Astrocyte of the hippocampus (primary cell): Measurements from ENCODE around the gene RBM47.
"Not testable (repeated sequence)": the region's sequence is repeated elsewhere in the genome, so short reads cannot be mapped to it uniquely, and the experiment has no call there.

Experiments used
- DNase-seq: peaks from one replicate; pipeline ENCODE4 v3.0.0; 2011; ENCODE audit warnings: low read depth, low spot score

Gene RBM47

DNA sequence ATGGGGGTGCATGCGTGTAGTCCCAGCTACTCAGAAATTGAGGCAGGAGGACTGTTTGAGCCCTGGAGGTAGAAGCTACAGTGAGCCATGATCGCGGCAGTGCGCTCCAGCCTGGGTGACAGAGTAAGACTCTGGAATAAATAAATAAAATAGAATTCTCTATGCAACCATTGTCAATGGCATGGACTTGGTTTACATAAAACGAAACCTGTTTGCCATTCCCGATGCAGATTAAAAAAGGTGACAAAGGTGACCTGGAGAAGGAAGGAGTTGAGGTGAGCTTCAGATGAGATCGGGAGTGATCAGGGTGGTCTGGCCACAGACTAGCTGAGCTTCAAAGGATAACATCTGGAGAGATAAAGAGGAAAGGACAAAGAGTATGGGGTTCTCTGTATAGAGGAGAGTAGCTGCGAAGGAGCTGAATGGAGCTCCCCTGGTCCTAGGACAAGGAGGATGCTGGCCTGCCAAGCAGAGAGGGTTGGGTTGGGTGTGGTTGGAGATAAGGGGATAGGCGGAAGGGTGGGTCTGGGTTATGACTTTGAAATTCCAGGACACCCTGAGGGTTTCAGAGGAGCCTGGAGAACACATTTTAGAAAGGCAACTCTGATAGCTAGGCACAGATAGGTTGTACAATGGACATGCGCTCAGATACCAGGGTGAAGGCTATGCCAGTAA, 98.6 kb downstream of the RBM47 start:
- no peak for DNase-seq

DNA sequence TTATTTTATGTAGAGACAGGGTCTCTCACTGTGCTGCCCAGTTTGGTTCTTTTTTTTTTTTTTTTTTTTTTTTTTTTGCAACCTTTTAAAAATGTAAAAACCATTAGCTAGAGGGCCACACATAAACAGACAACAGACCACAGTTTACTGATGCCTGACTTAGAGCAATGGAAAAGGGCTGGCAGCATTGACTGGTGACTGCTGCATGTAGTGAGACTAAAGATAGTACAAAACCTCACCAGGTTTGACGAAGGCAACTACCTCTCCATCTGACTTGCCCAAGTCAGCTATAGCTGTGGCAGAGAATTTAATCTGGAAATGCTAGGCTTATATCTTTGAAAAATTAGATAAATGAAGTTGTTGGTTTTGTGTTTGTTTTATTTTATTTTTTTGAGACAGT, 102.9 kb downstream of the RBM47 start:
- DNase-seq, result peak; percentile 11

DNA sequence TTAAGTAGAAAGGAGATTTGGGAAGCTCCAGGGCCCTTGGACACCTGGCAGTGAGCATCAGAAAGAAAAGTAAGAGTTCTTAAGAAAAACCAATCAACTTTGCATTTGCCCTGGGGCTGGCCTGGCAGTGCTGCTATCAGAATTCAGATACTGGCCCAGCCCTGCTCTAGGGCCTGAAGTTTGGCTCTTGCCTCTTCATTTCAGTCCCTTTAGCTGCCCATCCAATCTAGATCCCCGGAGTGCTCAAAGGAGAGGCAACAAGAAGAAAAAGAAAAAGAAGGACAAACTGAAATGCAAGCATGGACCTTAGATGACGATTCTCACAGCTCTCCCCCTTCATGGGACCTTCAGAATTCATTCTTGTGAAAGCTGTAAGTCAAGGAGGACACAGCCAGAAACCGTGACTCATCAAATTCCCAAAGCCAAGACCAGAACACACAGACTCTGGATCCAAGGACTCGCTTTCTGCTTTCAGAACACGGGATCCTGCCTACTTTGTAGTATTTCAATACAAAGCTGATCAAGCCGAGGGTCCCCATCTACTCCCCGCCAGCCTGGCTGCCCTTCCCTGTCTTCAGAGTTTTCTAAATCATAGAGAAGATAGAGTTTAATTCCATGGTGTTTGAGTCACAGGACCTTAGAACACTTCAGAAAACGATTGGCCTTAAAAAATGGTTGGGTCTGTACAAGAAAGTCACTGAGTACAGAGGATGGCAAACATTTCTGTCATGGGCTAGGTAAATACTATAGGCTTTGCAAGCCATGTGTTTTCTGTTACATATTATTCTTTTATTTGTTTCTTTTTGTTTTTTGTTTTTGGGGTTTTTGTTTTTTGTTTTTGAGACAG, 103.7 kb downstream of the RBM47 start:
- peak; percentile 91 for DNase-seq

DNA sequence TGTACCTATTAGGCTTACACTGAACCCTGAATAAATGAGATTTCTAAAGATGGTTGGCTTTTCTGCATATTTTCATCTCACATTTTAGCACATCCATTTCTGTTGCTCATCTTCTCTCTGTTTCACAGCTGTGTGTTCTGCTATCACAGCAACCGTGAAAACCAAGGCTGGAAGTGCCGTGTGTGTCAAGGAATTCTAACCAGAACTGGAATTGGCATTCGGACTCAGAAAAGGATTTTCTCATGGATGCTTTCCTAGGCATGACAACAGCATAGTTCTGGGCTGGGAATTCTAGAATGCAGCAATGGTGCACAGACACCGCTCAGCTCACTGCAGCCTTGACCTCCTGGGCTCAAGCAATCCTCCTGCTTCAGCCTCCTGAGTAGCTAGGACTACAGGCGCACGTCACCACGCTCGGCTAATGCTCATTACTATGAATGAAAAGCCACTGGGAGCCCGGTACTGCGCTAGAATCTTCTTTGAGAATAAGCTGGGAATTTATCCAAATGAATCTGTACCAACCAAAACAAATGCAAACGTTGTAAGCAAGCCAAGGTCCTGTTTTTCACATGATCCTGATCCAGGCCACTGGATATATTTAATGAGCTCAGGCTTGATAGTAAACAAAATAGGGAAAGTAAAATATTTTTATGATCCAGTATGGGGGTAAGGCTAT, 105.2 kb downstream of the RBM47 start:
- peak; percentile 60 for DNase-seq

DNA sequence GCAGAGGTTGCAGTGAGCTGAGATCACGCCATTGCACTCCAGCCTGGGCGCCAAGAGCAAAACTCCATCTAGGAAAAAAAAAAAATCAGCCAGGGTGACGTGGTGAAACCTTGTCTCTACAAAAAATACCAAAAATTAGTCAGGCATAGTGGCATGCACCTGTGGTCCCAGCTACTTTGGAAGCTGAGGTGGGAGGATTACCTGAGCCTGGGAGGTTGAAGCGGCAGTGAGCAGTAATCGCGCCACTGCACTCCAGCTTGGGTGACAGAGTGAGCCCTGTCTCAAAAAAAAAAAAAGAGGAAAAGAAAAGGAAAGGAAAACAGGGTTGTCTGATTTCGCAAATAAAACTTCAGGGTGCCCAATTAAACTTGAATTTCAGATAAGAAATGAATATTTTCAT, 106.1 kb downstream of the RBM47 start:
- no peak for DNase-seq

DNA sequence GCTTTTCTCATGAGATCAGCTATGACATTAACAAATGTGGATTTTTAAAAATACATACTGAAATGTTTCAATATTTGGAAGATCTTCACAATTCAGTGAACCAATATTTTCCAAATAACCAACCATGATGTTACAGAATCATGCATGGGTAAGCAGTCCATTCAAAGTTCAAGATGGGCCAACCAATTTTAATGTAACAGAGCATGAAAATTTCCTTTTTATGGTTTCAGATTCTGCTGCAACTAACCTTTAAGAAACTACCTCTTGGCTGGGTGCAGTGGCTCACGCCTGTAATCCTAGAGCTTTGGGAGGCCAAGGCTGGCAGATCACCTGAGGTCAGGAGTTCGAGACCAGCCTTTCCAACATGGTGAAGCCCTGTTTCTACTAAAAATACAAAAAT, 107.7 kb downstream of the RBM47 start:
- DNase-seq, result no peak

DNA sequence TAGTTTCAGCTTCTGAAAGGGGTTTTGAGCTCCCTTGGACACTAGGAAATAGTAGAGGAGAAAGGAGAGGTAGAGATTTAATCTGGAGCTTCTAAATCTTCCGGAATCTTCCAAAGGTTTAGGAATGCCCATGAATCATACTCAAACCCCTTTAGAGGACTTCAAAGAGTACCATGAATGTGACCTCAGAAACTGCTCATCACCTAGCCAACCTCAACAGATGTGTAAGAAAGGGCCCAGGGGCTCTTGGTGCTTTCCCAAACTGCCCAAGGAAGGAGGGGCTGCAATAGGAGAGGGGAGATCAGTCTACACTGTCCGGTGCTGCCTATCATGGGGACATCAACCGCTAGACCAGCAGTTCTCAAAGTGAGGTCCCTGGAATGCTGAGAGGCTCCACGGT, 109.1 kb downstream of the RBM47 start:
- no peak for DNase-seq

DNA sequence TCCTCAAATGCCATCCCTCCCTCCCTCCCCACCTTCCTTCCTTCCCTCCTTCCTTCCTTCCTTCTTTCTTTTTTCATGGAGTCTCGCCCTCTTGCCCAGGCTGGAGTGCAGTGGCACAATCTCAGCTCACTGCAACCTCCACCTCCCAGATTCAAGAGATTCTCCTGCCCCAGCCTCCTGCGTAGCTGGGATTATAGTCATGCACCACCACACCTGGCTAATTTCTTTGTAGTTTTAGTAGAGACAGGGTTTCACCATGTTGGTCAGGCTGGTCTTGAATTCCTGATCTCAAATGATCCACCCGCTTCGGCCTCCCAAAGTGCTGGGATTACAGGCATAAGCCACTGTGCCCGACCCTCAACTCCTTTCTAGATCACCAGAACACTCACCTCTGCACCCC, 112.6 kb downstream of the RBM47 start:
- DNase-seq, result not testable (repeated sequence)

DNA sequence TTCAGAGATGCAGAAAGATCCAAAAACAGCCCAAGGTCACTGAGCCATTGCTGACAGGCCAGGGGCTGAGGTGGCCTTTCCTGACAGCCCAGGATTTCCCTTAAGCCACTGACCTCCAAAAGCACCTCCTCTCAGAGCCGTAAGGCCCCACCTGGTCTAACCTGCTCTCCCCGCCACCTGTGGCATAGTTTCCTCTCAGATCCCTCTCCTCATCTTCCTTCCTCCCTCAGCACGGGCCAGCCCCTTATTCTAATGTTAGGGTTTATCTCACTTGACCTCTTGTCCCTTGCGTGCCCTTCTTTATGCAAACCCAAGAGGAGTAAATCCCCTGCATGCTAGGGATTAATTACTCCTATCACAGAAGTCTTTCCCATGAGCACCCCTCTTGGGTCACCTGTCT, 113.0 kb downstream of the RBM47 start:
- no peak for DNase-seq

DNA sequence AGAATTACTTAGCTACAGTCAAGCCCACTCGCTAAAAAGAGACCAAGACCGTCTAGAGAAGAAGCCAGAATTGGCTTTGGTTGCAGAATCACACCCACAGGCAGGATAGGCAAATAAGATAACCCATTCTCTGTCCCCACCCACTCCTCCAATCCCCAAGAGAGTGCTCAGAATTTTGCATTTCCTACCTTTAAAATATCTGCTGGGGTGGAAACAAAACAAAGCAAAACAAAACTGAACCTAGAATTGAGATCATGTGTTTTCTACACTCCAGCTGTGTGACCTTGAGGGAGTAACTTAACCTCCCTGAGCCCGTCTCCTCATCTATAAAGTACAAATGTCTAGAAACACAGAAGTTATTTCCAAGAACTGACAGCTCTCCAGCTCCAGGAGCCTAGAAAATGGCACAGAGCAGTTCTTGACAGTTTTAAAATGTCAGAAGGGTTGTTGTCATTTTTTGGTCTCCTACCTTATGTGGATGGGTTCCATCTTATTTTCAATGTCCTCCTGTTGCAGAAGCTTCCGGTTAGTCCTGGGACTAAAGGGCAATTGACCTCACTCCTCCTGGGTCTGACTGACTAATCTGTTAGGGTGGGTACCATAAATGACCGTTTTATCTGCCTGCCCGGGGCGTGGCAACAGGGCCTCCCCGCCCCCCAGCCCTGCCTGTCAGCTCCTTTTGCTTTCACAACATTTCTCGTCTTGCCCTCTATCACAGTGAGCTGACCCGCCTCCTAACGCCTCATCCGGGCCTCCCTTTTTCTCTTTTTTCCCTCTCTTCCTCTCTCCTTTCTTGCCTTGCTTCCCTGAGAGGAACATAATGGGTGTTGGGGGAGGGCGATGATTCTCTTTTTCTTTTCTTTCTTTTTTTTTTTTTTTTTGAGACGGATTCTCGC, 114.0 kb downstream of the RBM47 start:
- DNase-seq, result no peak

DNA sequence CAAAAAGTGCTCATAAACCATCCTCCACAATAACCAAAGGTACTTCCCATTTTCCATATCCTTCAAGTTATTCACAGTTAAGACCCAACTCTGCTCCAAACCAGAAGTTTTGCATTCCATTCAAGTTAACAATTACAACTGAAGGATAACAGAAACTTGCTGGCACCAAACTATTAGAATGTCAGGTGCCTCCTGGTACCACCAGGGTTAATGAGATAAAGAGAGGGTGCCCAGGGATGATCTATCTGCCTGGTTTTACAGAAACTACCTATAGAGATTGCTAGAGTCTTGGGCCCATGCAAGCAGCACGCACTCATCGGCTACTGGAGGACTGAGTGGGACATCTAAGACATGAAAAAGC, 114.6 kb downstream of the RBM47 start:
- DNase-seq, result peak; percentile 26

DNA sequence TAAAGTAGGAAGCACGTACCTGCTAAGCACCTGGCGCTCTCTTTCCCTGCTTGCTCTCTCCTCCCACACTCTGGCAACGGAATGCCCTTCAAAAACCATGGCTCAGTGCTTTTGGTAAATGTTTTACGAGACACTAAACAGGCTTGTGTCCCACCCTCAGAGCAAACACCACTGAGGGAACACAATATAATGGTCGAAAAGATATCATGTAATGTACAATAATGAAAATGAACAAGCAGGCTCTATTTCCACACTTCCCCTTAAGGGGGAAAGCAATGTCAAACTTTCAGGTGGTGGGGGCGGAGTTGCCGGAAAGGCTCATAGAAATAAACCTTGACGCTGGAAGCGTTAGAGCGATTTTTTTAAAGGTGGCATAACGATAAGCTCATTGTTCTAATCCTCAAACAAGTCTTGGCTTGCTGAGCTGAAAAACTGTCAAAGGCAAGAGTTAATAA, 115.1 kb downstream of the RBM47 start:
- DNase-seq, result no peak

DNA sequence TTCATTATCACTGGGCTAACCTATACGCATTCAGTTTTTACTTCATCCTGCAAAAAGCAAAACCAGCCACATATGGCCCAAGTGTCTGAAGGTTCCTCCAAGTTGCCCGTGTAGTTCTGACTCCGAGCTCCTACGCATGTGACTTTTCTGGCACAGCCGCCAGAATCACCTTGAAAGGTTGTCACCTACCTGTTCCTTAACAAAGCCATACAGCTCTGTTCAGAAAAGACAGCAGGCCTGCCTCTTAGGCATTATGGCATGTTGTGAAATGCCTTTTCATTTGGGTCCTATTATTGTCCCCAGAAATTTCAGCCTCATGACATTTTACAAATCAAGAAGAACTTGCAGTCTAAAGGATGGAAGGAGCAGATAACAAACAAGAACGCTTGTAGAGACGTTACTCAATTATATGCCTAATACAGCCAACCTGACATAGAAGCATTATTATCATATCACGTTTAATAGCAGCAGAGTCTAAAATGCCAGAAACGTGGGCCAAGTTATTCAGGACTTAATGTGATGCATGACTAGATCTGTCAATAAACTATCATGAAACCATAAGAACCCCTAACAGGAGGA, 118.5 kb downstream of the RBM47 start:
- no peak for DNase-seq

DNA sequence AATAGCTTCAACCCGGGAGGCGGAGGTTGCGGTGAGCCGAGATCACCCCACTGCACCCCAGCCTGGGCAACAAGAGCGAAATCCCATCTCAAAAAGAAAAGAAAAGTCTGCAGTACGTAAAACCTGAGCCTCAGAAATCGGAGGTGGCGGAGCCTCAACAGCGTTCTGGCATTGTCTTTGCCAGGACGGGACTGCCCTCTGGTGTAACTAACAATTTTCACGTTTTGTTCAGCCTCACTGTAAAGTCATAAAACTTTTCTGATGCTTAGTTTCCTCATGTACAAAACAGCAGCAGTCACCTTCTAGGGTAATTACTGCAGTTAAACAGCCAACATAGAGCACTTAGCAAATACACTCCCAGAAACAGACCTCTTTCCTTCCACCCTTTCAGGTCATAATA, 121.7 kb downstream of the RBM47 start:
- DNase-seq, result no peak

DNA sequence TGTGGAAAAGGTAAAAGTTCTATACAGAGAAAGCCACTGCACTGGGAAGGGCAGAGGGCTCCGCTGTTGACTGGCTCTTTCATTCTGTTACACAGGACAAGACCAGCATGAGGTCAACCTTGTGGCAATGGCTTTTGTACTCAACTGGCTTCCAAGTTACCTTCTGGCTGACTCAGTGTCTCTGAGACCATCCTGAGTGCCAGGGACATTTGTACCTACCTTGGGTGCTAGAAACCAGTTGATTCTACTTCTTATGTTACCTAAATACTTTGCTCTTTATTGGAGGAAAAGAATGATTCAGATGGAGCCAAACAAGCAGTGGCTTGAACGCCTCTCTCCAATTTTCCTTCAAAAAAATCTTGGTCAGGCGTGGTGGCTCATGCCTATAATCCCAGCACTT, 123.2 kb downstream of the RBM47 start:
- DNase-seq, result no peak

DNA sequence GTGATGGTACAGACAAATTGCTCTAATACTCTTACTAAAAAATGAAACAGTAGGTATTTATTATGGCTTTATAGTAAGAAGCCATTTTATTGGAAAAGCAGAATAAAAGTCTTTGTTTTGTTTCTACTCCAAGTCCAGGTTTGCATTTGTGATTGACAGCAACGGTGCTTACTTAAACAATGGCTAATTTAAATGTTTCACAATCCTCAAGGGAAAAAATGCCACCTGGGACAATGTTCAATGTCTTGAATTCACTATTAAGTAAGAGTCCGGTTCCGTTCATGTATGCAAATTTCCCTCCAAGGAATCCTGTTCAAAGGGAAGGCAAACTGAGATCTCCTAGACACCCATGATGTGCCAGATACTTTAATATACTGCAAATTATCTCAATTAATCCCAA, 123.6 kb downstream of the RBM47 start:
- no peak for DNase-seq

DNA sequence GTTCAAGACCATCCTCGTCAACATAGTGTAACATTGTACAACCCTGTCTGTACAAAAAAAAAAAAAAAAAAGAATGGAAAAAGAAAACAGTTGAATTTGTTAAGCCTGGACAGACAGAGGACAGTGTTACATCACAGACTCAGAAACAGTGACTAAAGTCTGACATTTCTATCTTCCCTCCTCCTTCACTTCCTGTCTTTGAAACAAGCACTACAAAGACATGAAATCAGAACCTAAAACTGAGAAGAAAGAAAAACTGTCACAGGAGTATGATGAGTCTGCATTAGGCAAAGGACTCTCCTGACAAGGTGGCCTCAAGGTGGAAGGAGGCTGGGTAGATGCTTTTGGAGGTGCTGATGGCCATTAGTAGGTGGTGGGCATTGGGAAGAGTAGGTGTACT, 126.7 kb downstream of the RBM47 start:
- no peak for DNase-seq

DNA sequence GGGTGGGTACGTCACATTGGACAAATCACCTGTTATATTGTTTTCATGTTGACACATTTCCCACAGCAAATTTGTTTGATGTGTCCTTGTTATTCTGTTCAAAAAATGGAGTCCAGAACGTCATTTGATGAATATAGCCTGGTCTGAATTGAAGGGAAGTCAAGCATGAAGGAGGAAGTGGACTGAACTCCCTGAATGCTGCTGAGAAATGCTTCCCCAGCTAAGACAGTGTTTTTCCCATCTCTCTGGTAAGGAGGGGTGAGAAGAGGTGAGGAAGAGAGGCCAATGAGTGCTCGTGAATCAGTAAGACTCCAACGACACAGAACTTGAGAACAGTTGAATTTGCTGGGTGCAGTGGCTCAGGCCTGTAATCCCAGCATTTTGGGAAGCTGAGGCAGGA, 127.4 kb downstream of the RBM47 start:
- no peak for DNase-seq

DNA sequence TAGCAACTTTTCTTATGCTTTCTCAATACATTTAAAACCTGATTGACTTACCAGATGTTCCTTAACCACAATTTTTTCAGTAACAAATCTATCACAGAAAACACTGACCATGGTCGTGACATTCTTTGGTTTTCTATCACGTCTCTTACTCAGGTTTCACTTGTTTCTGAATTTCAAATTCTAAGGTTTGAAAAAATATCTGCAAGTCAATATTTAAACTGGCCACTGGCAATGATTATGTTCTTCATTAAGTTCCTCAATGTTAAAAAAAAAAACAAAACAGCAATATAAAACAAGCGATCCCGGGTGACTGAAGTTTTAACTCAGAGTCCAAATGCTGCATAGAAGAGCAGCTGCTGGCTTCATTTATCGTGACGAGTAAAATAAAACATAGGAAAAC, 128.9 kb downstream of the RBM47 start:
- DNase-seq, result no peak

DNA sequence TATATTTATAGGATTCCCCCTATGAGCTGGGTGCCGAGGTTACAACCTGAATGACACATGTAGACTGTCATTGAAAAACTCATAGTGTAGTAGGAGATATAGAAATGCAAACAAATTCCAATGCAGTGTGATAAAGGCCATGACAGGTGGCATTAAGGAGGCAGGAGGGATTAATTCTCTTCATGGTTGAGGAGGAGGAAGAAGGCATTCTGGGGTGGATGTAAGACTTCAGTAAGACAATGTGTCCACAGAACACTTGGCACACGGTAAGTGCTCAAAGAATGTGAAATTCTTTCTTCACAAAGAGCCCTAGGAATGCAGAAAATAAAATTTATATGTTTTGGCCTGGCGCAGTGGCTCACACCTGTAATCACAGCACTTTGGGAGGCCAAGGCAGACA, 136.5 kb downstream of the RBM47 start:
- DNase-seq, result peak; percentile 4

DNA sequence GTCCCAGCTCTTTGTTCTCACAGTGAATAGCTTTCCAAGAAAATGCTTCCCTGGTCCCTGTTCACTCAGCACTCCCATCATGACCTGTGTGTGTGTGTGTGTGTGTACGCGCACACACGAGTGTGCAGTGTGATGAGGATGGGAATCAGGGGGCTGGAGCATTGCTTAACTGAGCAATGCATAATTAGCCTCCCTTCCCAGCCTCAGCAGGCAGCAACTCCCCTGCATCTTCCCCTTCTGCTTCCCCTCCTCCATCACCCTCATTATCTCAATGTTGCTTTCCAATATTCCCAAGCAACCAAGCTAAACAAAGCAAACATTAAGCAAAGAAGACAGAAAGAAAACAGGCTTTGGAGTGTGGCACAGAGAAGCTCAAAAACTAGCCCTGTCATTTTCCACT, 137.0 kb downstream of the RBM47 start:
- DNase-seq, result peak; percentile 25
